Measurements from ENCODE around the gene ADAMTS20.

DNA sequence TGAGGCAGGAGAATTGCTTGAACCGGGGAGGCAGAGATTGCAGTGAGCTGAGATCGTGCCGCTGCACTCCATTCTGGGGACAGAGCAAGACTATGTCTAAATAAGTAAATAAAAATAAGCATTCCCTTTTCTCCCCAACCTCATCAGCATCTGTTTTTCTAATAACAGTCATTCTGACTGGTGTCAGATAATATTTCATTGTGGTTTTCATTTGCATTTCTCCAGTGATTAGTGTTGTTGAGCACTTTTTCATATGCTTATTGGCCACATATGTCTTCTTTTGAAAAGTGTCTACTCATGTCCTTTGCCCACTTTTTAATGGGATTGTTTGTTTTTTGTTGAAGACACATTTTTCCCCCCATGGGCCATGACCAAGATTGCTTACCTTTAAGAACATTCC is 243.2 kb downstream of the ADAMTS20 start:
- TF ChIP-seq, protein P1, sequence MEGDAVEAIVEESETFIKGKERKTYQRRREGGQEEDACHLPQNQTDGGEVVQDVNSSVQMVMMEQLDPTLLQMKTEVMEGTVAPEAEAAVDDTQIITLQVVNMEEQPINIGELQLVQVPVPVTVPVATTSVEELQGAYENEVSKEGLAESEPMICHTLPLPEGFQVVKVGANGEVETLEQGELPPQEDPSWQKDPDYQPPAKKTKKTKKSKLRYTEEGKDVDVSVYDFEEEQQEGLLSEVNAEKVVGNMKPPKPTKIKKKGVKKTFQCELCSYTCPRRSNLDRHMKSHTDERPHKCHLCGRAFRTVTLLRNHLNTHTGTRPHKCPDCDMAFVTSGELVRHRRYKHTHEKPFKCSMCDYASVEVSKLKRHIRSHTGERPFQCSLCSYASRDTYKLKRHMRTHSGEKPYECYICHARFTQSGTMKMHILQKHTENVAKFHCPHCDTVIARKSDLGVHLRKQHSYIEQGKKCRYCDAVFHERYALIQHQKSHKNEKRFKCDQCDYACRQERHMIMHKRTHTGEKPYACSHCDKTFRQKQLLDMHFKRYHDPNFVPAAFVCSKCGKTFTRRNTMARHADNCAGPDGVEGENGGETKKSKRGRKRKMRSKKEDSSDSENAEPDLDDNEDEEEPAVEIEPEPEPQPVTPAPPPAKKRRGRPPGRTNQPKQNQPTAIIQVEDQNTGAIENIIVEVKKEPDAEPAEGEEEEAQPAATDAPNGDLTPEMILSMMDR (IDR thresholded peaks at IDR 0.05): no peak
- TF ChIP-seq EP300 (IDR thresholded peaks at IDR 0.05) (no peak), POLR2A (IDR thresholded peaks at IDR 0.05) (no peak), POLR2AphosphoS5 (IDR thresholded peaks at IDR 0.05) (no peak)
